Stimulated activated naive CD4-positive, alpha-beta T cell treated with Interleukin-2 at 50 U/mL for 16 hours (primary cell): ENCODE measurements around the gene RYR3.

Source experiments
- DNase-seq: peaks from one replicate; lab custom pipeline; 2025; lab: John Stamatoyannopoulos, UW

Gene RYR3

DNA sequence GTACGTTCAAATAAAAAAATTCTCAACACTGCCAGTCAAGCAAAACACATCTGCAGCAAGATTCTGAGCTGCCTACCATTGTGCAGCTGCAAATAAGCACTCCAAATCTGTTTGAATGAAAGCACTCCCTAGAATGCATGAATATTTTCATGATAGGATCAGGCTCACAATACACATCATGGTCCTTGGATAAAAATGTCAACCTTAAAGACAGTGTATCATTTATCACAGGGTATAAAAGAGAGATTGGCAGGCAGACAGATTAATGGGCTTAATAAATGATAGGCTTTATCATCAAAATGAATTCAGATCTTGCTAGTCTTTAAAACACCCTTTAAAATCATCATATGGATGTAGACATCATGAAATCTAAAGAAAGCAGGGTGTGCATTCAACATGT lies 9.2 kb downstream of the RYR3 start:
- DNase-seq: no peak

DNA sequence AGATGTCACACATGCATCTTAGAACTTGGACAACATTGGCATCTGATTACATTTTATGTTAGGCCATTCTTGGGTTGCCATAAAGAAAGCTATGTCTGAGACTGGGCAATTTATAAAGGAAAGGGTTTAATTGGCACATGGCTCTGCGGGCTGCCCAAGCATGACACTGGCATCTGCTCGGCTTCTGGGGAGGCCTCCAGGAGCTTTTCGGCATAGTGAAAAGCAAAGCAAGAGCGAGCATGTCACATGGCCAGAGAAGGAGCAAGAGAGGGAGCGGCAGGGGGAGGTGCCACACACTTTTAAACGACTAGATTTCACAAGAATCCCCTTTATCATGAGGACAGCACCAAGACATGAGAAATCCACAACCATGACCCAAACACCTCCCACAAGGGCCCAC lies 11.3 kb downstream of the RYR3 start:
- DNase-seq: no peak

DNA sequence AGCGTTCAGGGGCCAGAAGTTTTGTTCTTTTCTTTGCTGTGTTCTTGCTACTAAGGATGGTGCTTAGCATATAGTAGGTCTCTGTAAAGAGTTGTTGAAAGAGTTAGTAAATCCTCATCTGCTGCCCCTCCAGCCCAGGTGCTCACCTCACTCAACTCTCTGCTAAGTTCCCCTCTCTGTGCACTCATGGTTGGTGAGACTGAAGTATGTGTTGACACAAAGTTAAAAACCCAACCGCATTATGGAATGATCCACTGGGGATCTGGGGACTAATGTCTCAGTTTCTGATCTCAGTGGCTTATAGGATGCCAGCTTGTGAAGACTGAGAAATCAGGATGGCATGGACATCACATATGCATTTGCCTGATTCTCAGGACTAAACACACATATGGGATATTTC lies 13.8 kb downstream of the RYR3 start:
- no peak for DNase-seq

DNA sequence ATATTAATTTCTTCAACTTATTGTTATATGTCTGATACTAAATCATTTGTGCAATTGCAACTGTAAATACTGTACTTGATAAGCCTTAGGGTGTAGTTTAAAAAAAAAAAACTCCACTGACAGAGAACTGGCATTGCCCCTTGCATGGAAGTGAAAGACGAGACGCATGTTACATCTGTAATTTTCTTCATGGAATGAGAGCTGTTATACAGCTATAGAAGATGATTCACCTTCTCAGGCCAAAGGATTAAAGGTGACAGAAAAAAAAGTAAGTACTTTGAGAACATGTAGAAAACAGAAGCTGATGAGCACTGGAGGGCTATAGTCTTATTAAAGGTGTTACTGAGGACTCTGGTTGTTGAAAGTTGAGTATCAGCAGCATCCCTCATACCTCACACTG lies 16.1 kb downstream of the RYR3 start:
- no peak for DNase-seq

DNA sequence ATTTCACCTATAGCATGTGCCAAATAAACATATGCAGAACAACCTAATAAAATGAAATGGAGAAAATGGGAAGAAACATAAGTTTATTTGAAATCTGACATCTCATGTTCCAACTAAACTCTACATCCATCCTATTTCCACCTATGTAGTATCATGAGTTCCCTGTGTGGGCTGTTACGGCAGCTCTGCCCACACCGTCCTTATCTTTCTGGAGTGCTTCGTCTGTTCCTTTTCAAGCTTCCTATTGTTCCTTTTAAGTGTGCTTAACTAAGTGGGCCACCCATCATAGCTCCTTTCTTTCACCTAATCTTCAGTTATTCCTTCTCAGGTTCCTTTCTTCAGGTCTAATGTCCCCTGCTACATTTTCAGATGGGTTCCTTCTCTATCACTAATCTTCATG lies 17.3 kb downstream of the RYR3 start:
- DNase-seq: no peak

DNA sequence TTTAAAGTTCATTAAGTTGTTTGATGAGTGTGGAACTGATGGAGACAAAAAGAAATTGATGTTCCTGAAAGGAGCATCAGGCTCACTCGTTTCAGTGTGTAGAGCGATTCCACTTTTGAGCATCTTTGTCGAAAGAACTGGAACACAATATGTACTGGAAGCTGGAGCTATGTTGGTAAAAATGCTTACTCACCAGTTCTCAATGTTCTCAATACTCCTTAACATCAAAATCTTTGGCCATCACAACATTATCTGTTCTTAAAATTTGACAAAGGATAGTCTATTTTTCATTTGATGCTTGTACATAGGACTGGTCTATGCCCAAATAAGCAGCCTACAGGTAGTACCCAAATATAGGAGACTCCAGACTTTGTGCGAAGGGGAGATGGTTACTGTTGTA lies 18.7 kb downstream of the RYR3 start:
- DNase-seq: no peak

DNA sequence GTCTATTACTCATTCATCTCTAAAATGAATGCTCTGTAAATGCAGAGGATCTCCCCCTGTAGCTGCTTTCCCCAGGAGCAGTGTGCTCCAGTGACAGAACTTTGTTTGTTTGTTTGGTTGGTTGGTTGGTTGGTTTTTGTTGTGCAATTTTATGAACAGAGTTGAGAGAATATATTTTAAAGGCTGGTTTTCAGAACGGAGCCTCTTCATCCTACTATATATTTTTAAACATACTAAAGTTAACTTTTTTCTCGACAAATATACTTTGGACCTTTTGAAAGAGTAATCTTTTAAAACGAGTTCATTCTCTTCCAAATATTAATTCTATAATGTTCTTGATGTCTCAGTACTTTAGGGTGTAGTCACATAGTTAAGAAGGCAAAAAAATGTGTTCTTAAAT lies 20.2 kb downstream of the RYR3 start:
- DNase-seq: no peak

DNA sequence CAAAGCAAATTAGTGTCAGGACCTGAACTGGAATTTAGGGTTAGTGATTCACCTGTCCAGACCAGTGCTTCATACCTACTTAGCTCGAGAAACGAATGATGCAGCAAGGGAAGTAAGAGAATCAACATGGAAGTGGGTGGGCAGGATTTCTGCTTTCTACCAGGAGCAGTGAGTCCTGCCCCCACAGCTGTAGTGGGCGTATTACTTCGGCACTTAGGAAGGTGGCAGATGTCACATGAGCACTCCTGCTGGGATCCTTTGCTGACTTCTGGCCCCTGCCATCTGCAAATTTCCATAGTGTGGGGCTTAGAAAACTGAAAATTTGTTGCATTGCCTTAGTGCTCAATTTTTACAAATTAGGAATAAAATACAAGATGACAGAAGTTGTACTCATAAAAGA lies 31.2 kb downstream of the RYR3 start:
- no peak for DNase-seq

DNA sequence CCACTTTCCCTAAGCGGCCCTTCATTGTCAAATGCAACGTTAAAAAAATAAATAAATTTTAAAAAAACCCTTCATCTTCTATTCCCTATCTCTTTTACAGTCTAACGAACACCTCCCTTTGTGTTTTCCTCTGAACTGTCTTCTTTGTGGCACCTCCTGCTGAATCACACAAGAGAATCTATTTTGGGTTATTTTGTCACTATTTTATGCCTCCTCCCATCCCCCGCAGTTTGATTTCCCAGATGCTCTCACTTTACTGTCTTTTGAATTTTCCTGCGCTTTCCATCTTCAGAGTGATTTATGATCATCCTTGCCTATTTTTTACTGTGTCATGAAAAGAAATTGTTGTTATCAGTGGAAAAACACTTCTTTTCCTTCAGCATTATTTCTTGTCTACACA lies 32.5 kb downstream of the RYR3 start:
- no peak for DNase-seq

DNA sequence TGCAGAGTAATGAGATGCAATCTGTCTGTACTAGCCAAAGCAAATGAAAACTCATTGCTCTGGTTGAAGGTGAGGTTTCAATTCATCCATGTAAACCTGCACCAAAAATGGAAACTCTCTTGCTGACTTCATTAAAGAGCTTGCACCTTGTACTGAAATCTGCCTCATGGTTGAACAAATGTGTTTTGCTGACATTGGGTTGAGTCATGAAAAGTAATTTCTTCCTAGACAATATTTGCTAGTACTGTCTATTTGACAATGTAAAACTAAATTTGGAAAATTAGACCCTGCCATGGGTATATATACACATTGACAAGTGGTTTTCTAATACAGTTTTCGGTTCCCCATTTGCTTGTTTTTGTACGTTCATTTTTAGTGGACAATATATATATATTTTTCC lies 33.3 kb downstream of the RYR3 start:
- DNase-seq: no peak

DNA sequence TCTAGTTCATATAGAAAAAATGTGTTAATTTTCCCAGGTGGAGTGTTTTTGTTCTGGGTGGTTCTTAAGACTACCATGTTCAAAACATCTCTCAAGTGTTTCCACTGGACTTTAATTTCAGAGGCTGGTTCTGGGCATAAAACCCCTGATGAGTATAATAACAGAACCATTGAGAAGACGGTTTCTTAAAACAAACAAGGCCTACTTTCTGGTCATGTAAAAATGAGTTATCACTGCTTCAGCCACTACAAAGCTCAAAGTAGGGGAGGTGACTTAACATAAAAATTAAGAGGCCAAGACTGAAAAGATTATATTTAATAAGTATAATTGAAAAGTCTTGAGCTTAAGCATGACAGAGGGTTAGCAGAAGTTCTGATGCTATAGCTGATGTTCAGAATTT lies 33.8 kb downstream of the RYR3 start:
- no peak for DNase-seq

DNA sequence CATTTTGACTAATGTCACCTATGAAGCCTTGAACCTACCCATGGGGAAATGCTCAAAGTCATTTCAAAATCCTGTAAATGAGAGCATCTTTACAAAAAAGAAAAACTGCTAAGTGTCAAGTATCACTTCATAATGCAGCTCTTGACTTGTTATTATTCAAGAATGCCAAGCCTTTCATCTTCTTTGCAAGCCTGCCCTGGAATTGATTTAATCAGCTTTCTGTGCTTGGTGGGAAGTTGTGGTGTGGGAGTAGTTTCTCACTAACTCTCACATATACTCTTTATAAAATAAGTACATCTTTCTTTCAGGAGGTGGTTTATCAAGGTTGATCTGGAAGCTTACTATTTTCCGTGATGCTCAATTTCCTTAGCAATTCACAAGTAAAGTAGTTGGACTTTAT lies 43.6 kb downstream of the RYR3 start:
- no peak for DNase-seq

DNA sequence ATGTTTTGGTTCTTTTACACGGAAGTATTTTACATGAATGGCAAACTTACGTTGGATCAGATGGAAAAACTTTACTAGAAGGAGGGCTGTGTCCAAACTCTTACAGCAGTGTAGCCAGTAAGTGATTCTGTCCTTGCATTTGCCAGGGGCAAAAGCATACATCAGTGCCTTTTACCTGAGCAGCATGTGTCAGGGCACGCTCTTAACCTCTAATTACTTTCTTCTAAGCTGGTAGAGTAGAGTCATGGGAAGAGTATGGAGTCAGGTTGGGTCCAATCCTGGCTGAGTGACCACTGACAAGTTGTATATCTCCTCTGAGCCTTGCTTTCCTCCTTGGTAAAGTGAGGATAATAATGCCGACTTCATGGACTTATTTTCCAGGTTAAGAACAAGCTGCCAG lies 47.1 kb downstream of the RYR3 start:
- no peak for DNase-seq

DNA sequence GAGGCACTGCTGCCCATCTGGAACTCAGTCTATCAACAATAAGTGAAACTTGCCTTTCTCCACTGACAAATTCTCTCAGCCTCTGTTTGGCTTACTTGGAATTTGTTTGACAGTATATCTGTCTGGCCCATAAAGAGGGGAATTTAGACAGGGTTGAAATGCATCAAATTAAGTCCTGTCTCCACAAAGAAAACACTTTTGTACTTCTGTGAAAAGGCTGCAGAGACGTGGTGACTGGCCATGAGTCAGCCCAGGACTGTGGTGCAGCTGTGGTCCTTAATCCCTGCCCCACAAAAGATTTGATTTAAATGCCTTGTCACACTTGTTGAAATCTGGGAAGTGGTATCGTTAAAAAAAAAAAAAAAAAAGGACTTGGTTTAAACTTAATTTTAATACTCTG lies 47.5 kb downstream of the RYR3 start:
- DNase-seq: no peak

DNA sequence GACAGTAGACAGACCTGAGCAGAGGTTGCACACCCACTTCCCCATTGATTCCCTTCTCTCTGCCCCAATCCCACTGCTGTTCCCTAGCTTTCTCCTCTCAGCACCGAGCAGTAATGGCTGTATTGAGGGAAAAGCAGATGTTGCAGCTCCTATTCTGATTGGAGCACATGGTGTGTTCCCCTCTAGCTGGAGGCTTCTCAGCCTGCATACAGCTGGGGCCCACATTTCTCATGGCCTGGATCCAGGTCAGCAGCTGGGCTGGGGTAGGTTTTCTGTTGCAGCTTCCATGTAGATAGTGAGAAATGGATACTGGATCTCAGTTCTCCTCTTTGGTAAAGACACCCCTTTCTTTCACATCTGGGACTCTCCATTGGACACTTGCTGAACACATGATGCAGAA lies 50.1 kb downstream of the RYR3 start:
- no peak for DNase-seq

DNA sequence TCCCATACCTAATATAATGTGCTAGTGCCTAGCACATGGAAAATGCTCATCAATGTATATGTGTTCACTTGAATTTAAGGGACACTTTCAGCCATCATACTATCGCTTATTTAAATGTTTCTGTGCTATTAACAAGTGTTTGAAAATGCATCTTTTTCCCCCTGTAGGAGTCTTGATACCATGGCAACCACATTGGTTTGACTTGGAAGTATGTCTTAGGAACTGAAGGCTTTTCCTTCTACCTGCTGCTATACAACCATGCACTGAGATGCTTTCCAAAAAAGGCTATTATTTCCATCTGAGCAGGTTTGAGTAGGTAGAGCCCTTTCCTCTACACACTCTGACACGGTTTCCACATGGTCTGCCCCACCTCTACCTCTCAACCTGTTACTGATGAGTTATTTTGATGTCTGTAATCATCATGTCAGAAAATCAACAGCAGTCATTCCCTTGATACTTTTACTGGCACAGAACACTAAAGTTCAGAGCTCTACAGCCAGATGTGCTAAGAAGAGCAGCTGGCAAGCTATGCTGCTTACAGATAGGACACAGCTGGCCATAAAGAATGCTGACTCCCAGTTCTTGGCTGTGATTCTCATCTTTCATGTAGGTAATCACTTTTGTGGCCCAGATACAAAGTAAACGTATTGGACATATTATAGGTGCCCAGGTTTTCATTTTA lies 59.3 kb downstream of the RYR3 start:
- no peak for DNase-seq

DNA sequence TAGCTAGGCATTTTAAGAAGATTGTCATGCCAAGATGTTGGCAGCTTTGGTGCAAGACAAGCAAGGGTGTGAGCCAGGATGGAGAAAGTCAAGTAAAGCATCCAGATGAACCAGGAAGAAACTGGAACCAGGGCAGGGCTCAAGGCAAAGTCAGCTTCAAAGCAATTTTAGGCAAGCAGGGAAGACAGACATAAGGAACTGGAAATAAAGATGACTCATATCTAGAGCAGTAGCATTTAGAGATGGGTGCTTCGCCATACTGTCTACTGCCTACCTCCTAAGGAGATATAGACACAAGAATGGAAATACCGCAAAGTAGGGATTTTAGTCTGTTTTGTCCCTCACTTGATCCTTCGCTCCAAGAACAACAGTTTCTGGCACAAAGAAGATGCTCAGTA lies 59.9 kb downstream of the RYR3 start:
- no peak for DNase-seq

DNA sequence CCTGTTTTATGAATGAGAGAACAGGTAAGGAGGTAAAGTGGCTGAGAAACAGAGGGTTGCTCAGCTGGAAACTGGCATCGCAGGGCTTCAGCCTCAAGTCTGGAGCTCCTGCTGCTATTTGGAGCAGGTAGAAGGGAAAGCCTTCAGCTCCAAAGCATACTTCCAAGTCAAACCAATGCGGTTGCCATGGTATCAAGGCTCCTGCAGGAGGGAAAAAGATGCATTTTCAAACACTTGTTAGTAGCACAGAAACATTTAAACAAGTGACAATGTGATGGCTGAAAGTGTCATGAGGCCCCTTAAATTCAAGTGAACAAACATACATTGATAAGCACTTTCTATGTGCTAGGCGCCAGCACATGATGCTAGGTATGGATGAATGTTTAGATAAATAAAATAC lies 60.4 kb downstream of the RYR3 start:
- no peak for DNase-seq

DNA sequence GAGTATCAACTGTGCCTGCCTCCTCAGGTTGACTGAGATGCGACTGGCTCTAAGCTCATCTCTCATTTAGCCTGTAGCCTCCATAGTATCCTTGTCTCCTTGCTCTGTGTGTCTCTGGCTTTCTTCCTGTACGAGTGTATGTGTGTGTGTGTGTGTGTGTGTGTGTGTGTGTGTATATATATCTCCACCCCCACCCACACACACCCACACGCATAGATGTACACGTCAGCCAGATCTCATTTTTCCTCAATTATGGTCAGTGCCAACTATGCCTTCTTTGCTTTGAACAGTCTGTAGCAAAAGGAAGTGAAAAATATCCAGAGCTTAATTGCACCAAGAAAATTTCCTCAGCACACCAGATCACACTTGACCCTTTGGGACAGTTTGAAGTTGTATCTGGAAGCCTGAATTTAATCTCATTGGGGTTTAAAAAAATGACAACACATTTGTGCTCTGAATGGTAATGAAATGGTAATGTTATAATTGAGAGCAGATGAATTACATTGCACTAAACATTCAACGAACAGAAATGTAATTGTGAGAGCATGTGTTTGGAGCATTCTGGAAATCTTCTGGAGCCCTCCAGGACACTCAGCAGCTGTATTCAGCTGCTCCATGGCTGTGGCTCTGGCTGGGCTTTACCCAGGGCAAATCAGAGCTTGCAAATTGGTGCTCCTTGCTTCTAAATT lies 63.6 kb downstream of the RYR3 start:
- no peak for DNase-seq

DNA sequence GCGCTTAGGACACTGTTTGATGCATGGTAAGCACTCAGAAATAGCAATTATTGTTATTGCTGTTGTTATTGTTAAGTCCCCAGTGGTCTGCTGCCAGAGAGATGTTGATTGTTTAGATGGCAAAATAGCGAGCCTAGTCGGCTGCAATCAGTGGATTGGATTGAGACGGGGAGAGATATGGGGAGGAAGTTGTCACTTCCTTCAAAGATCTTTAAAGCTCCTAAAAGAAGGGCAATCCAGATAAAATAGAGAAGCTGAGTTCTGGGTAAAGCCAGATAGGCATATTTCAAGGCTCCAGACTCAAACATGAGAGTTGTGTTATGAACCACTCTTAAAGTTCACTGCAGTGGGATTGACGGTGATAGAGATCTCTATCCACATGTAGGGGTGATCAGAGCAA lies 64.5 kb downstream of the RYR3 start:
- no peak for DNase-seq

DNA sequence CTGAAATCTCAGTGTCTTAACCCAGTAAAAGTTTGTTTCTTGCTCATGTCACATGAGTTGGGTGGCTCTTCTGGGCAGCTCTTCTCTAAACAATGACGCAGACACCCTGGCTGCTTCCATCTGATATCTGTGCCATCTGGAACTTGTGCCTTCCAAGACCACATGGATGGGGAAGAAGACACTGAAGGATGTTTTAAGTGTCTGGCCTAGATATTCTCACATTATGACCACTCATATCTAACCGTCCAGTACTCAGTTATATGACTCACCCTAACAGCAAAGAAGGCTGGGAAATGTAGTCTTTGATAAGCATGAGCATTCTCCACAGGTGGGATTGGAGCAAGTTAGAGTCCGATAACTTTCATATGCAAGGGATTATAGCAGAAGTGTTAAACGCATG lies 66.4 kb downstream of the RYR3 start:
- DNase-seq: no peak

DNA sequence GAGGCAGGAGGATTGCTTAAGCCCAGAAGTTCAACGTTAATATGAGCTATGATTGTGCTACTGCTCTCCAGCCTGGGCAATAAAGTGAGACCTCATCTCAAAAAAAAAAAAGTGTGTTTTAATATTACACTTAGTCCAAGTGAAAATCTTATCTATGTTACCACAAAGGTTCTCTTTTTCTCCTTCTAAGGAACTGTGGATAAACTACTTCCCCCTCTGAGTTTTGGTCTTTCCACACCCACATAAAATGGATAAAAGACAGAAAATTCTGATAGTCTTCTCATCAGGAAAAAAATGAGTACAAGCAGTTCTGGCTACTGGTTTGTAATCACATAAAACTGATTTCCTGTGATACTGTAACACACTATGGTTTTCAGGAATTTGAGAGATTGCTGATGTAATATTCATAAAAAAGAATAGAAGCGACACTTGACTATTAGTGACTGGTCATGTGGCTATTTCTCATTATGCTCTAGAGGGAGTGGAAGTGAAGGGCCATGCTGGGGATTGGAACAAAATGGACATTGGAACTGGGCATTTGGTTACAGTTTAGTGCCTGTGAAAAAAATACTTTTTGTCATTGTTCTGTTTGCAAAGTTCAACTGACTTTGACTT lies 68.2 kb downstream of the RYR3 start:
- DNase-seq: no peak

DNA sequence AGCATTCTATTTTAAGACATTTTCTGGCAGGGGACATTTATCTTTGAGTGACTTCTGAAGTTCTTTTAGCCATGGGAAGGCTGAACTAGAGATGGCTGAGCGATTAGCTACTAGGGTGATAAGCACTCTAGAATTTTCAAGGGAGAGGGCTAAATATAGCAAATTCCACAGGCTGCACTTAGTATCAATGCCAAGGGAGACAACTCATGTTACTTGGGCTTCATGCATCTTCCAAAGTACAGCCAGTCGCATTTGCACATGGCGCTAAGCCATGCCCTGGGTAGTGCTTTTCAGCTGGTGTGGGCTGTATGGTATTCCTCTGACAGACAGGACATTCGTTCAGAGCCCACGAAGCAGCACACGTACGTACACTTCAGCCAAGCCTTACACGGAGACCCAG lies 69.6 kb downstream of the RYR3 start:
- DNase-seq: no peak

DNA sequence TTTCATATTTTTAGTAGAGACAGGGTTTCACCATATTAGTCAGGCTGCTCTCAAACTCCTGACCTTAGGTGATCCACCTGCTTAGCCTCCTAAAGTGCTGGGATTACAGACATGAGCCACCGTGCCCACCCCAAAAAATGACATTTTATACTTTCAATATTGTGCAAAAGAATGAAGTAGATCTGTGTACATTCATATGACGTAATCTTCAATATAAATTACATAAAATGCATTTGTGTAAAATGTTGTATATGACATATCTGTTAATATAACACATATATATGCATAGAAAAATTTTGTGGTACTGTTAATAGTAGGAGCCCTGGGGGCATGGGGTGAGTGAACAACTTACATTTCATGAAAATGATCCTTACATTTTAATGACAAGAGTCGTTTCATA lies 71.7 kb downstream of the RYR3 start:
- no peak for DNase-seq
